ENCODE results near the gene NFATC3.

DNA sequence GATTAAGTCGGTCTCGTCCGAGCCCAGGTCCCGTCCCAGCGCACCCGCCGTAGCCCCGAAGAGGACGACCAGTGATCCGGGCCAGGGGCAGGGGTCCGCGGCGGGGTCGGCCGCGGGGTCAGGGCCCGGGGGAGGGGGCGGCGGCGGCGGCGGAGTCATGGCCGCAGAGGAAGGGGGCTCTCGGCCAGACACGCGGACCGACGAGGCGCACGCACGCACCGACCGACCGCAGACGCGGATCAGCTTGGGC, 150.6 kb downstream of the NFATC3 start, which contains the start of gene ESRP2:
- no peak for TF ChIP-seq POLR2A (IDR thresholded peaks at IDR 0.05)
- TF ChIP-seq, protein P1, sequence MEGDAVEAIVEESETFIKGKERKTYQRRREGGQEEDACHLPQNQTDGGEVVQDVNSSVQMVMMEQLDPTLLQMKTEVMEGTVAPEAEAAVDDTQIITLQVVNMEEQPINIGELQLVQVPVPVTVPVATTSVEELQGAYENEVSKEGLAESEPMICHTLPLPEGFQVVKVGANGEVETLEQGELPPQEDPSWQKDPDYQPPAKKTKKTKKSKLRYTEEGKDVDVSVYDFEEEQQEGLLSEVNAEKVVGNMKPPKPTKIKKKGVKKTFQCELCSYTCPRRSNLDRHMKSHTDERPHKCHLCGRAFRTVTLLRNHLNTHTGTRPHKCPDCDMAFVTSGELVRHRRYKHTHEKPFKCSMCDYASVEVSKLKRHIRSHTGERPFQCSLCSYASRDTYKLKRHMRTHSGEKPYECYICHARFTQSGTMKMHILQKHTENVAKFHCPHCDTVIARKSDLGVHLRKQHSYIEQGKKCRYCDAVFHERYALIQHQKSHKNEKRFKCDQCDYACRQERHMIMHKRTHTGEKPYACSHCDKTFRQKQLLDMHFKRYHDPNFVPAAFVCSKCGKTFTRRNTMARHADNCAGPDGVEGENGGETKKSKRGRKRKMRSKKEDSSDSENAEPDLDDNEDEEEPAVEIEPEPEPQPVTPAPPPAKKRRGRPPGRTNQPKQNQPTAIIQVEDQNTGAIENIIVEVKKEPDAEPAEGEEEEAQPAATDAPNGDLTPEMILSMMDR (IDR thresholded peaks at IDR 0.05 in 8 of 11, conservative IDR thresholded peaks at IDR 0.05 in 3 of 11) = no peak

Measured in spleen (tissue), 7 donors.